Measurements from ENCODE around the gene CLPSL1. TPM values are rescaled to one million over a fixed set of nuclear protein-coding genes. Genes with fewer than 3 reads are reported as not detected.

CLPSL1 gene
- total RNA-seq, 3 donors from 2014 or later (not counting 1 experiment from before 2014, with no cell fraction given): not detected

DNA sequence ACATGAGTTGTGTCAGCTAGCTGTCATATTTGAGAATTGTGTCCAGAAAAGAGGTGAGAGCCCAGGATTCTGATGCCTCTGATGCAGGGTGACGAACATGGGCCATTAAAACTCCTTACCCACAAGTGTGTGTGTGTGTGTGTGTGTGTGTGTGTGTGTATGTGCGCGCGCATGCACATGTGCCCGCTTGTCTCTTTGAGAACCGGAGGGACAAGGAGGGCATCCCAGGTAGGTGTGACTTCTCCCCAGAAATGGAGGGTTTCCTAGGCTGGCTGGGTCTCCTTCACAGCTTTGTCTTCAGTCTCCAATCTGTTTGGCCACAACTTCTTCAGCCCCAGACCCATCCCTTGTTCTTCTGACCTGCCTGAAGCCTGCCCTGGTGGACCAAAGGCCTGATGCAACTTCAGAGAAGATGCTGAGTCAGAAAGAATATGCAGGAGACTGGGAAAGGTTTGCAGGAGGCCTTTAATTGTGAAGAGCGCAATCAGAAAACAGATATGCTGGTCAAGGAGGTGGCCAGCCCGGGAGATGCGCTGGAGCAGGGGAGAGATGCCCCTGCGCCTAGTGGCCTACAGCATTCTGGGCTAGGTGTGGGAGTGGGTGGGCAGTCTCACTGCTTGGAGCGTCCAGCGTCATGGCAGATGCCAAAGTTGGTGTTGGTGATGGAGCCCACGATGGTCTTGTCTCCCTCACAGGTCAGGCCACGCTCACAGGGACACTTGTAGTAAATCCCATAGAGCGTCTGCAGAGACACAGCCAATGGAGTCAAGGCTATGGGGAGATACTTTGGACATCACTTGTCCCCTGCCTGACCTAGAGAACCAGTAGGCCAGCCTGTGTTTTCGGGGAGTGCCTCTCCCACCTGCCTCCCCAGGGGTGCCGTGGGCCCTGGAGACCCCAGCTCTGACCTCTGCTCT lies 14.0 kb downstream of the CLPSL1 start:
- H3K36me3 ChIP-seq (ENCODE audit: control insufficient read depth, insufficient read depth, low read length): no peaks in the 10 kb centered on the region
- no peak for ATAC-seq
- H3K9me3 ChIP-seq (ENCODE audit: control insufficient read depth, insufficient read depth, low read length): no peaks in the 10 kb centered on the region
- DNase-seq: no peak
- Mint-ChIP-seq H3K36me3 (no peaks in the 10 kb centered on the region), H3K9me3 (no peaks in the 10 kb centered on the region), H3K27ac (no peak overlapping the region), H3K4me3 (no peak overlapping the region), H3K4me1 (no peaks in the 10 kb centered on the region), H3K27me3 (ENCODE audit: low read depth in 2 of 2) (peaks cover 16 to 21% of the 10 kb centered on the region in 2 donors)
- H3K4me1 ChIP-seq (ENCODE audit: control insufficient read depth, insufficient read depth, low read length): no peaks in the 10 kb centered on the region
- H3K27ac ChIP-seq (ENCODE audit: low read length): no peak overlapping the region
- TF ChIP-seq, protein P1, sequence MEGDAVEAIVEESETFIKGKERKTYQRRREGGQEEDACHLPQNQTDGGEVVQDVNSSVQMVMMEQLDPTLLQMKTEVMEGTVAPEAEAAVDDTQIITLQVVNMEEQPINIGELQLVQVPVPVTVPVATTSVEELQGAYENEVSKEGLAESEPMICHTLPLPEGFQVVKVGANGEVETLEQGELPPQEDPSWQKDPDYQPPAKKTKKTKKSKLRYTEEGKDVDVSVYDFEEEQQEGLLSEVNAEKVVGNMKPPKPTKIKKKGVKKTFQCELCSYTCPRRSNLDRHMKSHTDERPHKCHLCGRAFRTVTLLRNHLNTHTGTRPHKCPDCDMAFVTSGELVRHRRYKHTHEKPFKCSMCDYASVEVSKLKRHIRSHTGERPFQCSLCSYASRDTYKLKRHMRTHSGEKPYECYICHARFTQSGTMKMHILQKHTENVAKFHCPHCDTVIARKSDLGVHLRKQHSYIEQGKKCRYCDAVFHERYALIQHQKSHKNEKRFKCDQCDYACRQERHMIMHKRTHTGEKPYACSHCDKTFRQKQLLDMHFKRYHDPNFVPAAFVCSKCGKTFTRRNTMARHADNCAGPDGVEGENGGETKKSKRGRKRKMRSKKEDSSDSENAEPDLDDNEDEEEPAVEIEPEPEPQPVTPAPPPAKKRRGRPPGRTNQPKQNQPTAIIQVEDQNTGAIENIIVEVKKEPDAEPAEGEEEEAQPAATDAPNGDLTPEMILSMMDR (IDR thresholded peaks at IDR 0.05): no peak
- H3K4me3 ChIP-seq (ENCODE audit: low read length): no peak overlapping the region
- 90% methylated on average over 17 of the region's 17 CpGs for WGBS (ENCODE audit: insufficient coverage)
- intact Hi-C loops (cut with micrococcal nuclease): no loop called here
- no peaks in the 10 kb centered on the region for H3K27me3 ChIP-seq (ENCODE audit: control insufficient read depth, insufficient read depth, low read length)

DNA sequence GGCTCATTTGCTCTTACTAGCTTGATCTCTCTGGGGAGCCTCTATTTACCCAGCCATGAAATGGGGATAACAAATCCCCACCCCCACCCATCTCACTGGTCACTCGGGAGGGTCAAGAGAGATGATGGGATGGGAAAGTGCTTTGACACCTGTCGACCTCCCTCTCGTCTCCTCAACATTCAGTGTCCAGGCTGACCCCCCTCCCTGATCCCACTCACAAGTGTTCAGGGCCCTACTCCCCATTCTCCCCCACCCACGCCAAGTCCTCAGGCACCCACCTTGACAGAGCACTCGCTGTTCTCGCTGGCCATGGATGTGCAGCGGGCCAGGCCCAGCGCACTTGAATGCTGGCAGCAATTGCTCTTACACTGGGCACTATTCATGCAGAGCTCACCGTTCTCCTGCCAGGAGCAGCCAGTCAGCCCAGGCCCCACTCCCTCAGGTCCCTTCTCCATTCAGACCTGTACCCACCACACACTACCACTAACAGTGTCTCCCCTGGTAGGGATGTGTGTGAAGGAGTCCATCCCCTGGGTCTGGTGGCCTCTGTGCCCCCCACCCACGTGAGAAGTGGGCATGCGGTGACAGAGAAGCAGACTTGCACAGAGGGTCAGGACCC lies 14.7 kb downstream of the CLPSL1 start:
- intact Hi-C loops (cut with micrococcal nuclease): no loop called here
- peaks cover 14% of the 10 kb centered on the region in 2 donors for H3K27me3 Mint-ChIP-seq (ENCODE audit: low read depth in 2 of 2)
- ATAC-seq (no peak), DNase-seq (no peak)
- no peaks in the 10 kb centered on the region for H3K4me1 Mint-ChIP-seq
- Histone ChIP-seq H3K4me1 (ENCODE audit: control insufficient read depth, insufficient read depth, low read length) (no peaks in the 10 kb centered on the region), H3K36me3 (ENCODE audit: control insufficient read depth, insufficient read depth, low read length) (no peaks in the 10 kb centered on the region), H3K9me3 (ENCODE audit: control insufficient read depth, insufficient read depth, low read length) (no peaks in the 10 kb centered on the region), H3K27me3 (ENCODE audit: control insufficient read depth, insufficient read depth, low read length) (no peaks in the 10 kb centered on the region), H3K4me3 (ENCODE audit: low read length) (no peak overlapping the region), H3K27ac (ENCODE audit: low read length) (no peak overlapping the region)
- H3K9me3 Mint-ChIP-seq: no peaks in the 10 kb centered on the region
- WGBS (ENCODE audit: insufficient coverage): 90% methylated on average over 10 of the region's 11 CpGs
- H3K36me3 Mint-ChIP-seq: no peaks in the 10 kb centered on the region
- TF ChIP-seq, protein P1 (IDR thresholded peaks at IDR 0.05): no peak
- H3K4me3 Mint-ChIP-seq: no peak overlapping the region
- H3K27ac Mint-ChIP-seq: no peak overlapping the region

DNA sequence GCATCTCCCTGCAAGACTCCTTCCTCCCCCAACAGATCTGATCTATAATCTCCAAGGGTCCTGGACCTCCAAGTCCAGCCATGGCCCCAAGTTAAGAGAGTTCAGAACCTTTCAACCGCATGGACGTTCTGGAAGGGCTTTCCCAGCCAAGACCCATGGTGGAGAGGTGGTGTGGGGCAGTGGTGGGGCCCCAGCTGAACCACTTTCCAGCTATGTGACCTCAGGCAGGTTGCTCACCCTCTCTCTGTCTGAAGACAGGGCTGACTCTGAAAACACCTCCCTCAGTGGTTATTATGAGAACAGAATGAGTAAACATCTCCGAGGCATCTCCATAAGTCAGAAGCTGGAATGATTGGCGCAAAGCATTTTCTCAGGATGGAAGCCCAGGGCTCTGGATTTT lies 15.4 kb downstream of the CLPSL1 start:
- intact Hi-C loops (cut with micrococcal nuclease): no loop called here

More for the DNA sequence above, 15.4 kb downstream of the CLPSL1 start:
- ATAC-seq: no peak
- Mint-ChIP-seq H3K27ac (no peak overlapping the region), H3K36me3 (no peaks in the 10 kb centered on the region), H3K27me3 (ENCODE audit: low read depth in 2 of 2) (peaks cover 13 to 14% of the 10 kb centered on the region in 2 donors), H3K9me3 (no peaks in the 10 kb centered on the region), H3K4me3 (no peak overlapping the region), H3K4me1 (no peaks in the 10 kb centered on the region)
- DNase-seq: no peak
- Histone ChIP-seq H3K27me3 (ENCODE audit: control insufficient read depth, insufficient read depth, low read length) (no peaks in the 10 kb centered on the region), H3K9me3 (ENCODE audit: control insufficient read depth, insufficient read depth, low read length) (no peaks in the 10 kb centered on the region), H3K36me3 (ENCODE audit: control insufficient read depth, insufficient read depth, low read length) (no peaks in the 10 kb centered on the region), H3K4me3 (ENCODE audit: low read length) (no peak overlapping the region), H3K4me1 (ENCODE audit: control insufficient read depth, insufficient read depth, low read length) (no peaks in the 10 kb centered on the region), H3K27ac (ENCODE audit: low read length) (no peak overlapping the region)
- WGBS (ENCODE audit: insufficient coverage): 75% methylated on average over 4 of the region's 4 CpGs
- TF ChIP-seq, protein P1 (IDR thresholded peaks at IDR 0.05): no peak
